ENCODE results near the gene NAPG. TPM values are rescaled to one million over a fixed set of nuclear protein-coding genes. Genes with fewer than 3 reads are reported as not detected.

Gene NAPG
- total RNA-seq, 2 experiments from 2014 or later, result 26.6 to 32.1 TPM

Other genes starting within 250 kb of the NAPG start
- not detected for gene APCDD1, start 71.4 kb upstream of the NAPG start, total RNA-seq